HEK293T (cell line): ENCODE results near the gene SLC22A31.

ENCODE experiments used
- CTCF ChIA-PET: fragments of 350-600 bp; formaldehyde crosslinking; extraction: SDS; loops from one replicate; lab custom pipeline; 2021; ENCODE audit warnings: antibody characterized with exemption, inconsistent platforms; lab: Yijun Ruan, JAX
- POLR2A ChIA-PET: fragments of 350-600 bp; formaldehyde crosslinking; extraction: SDS; loops from one replicate; lab custom pipeline; 2020; ENCODE audit warnings: antibody characterized with exemption, inconsistent platforms; lab: Yijun Ruan, JAX
- DNase-seq: peaks from one replicate; pipeline ENCODE4 v3.0.0; 2012; ENCODE audit warnings: mixed read lengths; ENCODE audit errors: extremely low spot score
- ARNT ChIP-seq: fragments of 450-650 bp; IDR thresholded peaks from 2 replicates; pipeline ENCODE4 v1.6.1; 2017; ENCODE audit warnings: mild to moderate bottlenecking
- BHLHE40 ChIP-seq: fragments of 450-650 bp; IDR thresholded peaks from 2 replicates; pipeline ENCODE4 v1.6.1; 2016; ENCODE audit warnings: mild to moderate bottlenecking, moderate library complexity, borderline replicate concordance
- CTBP1 ChIP-seq: fragments of 450-650 bp; IDR thresholded peaks from 2 replicates; pipeline ENCODE4 v1.6.1; 2016; ENCODE audit warnings: borderline replicate concordance
- ELF4 ChIP-seq: fragments of 450-650 bp; IDR thresholded peaks from 2 replicates; pipeline ENCODE4 v1.6.1; 2017; ENCODE audit warnings: antibody characterized with exemption
- FOXA1 ChIP-seq: fragments of 450-650 bp; IDR thresholded peaks from 2 replicates; pipeline ENCODE4 v1.6.1; 2016; ENCODE audit warnings: mild to moderate bottlenecking
- FOXK2 ChIP-seq: fragments of 450-650 bp; IDR thresholded peaks from 2 replicates; pipeline ENCODE4 v1.6.1; 2016; ENCODE audit warnings: mild to moderate bottlenecking
- FOXM1 ChIP-seq: fragments of 450-650 bp; IDR thresholded peaks from 2 replicates; pipeline ENCODE4 v1.6.1; 2017; ENCODE audit warnings: mild to moderate bottlenecking, borderline replicate concordance
- HDGF ChIP-seq: fragments of 450-650 bp; IDR thresholded peaks from 2 replicates; pipeline ENCODE4 v1.6.1; 2017; ENCODE audit warnings: antibody characterized with exemption, borderline replicate concordance
- L3MBTL2 ChIP-seq: fragments of 450-650 bp; conservative IDR thresholded peaks from 2 replicates; pipeline ENCODE4 v1.6.1; 2016; ENCODE audit warnings: mild to moderate bottlenecking
- LEF1 ChIP-seq: fragments of 450-650 bp; IDR thresholded peaks from 2 replicates; pipeline ENCODE4 v1.6.1; 2017; ENCODE audit warnings: mild to moderate bottlenecking, borderline replicate concordance
- NFRKB ChIP-seq: fragments of 450-650 bp; IDR thresholded peaks from 2 replicates; pipeline ENCODE4 v1.6.1; 2016; ENCODE audit warnings: mild to moderate bottlenecking, moderate library complexity
- PKNOX1 ChIP-seq: fragments of 450-650 bp; IDR thresholded peaks from 2 replicates; pipeline ENCODE4 v1.6.1; 2016
- SP1 ChIP-seq: fragments of 450-650 bp; IDR thresholded peaks from 2 replicates; pipeline ENCODE4 v1.6.1; 2017
- SUZ12 ChIP-seq: fragments of 450-650 bp; IDR thresholded peaks from 2 replicates; pipeline ENCODE4 v1.6.1; 2016; ENCODE audit warnings: mild to moderate bottlenecking
- TARDBP ChIP-seq: fragments of 450-650 bp; IDR thresholded peaks from 2 replicates; pipeline ENCODE4 v1.6.1; 2016
- ZNF384 ChIP-seq: fragments of 450-650 bp; IDR thresholded peaks from 2 replicates; pipeline ENCODE4 v1.6.1; 2016

Gene SLC22A31

DNA sequence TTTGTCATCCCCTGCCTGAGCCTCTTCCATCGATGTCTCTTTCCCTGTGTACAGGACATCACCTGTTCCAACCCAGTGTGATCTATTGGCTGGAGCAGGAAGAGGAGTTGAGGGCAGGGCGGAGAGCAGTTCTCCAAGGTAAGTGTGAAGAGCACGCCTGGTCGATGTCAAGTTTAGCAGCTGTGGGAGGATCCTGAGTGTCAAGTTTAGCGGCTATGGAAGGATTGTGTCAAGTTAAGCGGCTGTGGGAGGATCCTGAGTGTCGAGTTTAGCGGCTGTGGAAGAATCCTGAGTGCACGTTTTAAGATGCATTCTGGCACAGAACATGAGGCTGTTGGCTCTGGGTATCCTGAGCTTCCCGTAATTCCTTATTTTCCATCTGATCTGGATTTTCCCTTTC is 24.3 kb upstream of the SLC22A31 start:
- ChIA-PET CTCF (no interaction called here), POLR2A (no interaction called here)
- TF ChIP-seq PKNOX1 (no peak), FOXM1 (no peak), ELF4 (no peak), LEF1 (no peak), SUZ12 (no peak), NFRKB (no peak), FOXK2 (no peak), L3MBTL2 (no peak), SP1 (no peak), FOXA1 (no peak), TARDBP (no peak), BHLHE40 (no peak), ZNF384 (no peak), CTBP1 (no peak), ARNT (no peak), HDGF (no peak)
- DNase-seq = no peak

GRCh38 chr16:89222931-89223330 is 22.6 kb upstream of the SLC22A31 start:
- ChIA-PET CTCF (no interaction called here), POLR2A (no interaction called here)
- DNase-seq = no peak
- no peak for TF ChIP-seq BHLHE40

- DNase-seq = no peak
- TF ChIP-seq ZNF384 = no peak
- no peak for TF ChIP-seq L3MBTL2
- POLR2A ChIA-PET = no interaction called here
- CTCF ChIA-PET = no interaction called here
Observed at GRCh38 chr16:89221604-89222003, 21.3 kb upstream of the SLC22A31 start.

DNA sequence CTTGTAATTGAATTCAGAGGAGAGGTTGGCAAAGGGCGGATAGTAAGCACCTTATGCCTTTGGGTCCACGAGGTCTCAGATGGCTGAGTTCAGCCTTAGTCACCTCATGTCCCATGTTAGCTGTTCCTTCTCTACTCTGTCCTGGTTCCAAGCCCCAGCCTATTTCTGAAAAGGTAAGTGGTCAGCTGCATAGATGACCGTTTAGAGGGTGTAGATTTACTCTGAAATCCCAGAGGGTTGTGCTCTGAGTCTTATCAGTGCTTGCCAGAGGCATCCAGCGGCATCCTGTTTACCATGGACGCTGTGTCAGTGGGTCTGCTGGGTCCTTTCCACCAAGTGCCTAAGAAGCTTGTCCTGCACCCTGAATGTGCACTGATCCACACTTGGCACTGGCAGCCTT is 19.0 kb upstream of the SLC22A31 start:
- TF ChIP-seq L3MBTL2 (no peak), ELF4 (no peak), HDGF (no peak), SUZ12 (no peak), CTBP1 (no peak), TARDBP (no peak), ZNF384 (no peak), NFRKB (no peak), FOXM1 (no peak), FOXK2 (no peak), BHLHE40 (no peak), FOXA1 (no peak), LEF1 (no peak)
- POLR2A ChIA-PET = no interaction called here
- no peak for DNase-seq
- CTCF ChIA-PET = no interaction called here

DNA sequence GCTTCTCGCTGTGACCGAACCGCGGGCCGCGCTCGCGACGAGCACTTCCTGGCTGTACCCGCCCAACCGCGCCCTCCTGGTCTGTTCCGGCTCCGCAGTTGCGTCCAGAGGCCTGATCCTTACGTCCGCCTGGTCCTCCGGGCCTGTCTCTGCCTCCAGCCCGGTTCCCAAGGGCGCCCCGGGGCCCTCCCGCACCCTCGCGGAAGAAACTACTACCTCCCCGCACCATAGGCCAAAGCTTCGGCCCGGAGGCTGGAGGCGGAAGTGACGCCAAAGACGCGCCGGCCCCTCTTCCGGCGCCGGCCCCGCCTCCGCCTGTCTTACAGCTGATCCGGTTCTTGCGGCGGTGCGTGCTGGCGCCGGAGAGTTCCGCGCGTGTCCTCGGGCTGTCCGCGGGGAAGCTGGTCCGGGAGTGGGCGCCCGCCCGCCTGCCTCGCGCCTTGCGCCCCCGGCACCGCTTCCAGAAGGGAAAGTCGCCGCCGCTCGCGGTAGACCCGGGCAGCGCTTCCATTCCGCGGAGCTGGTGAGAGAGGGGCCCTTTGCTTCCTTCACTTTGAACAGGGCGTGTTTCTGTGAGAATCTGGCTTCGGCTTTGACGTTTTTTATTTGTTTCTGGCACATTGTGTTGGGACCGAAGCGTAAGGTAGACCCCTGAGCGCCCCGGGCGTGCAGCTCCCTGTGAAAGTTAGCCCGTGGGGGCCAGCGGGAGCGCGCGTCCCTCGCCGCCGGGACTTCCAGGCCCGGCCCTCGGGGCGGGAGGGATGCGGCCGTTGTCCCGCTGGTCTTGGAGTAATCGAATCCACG is 17.3 kb upstream of the SLC22A31 start, which contains the start of gene ZNF778:
TSS of gene ZNF778 (plus strand) at position 316 of the 804 bp plus-strand sequence. CDS start 3,425 bp downstream, outside the sequence.
- TF ChIP-seq ELF4 = peak; percentile 46; the same call in 1 of the 2 replicates
- no peak for TF ChIP-seq PKNOX1

DNA sequence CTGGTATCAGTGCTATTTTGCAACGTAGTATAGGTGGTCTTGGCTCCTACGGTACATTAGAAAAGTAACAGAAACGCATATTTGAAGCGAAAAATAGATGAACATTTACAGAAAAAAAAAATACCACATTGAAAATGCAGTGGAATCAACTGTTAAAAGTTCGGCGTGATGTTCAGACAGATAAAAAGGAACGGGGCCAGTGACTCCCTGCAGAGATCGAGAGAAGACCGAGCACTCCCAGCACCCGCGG is 16.7 kb upstream of the SLC22A31 start:
- ChIA-PET CTCF (no interaction called here), POLR2A (interaction anchor here (0.9 to 1.7 kb wide), 7 partner anchors 19 to 407 kb away, joined by 3 to 9 read pairs (median 6); partner anchors contain the start of genes ACSF3 and APRT)
- no peak for TF ChIP-seq PKNOX1
- no peak for DNase-seq

More for the DNA sequence above, 17.3 kb upstream of the SLC22A31 start, which contains the start of gene ZNF778:
- ChIA-PET CTCF (interaction anchor here (0.7 kb wide), 1 partner anchor 232 kb away, joined by 3 read pairs; no protein-coding TSS in a partner anchor), POLR2A (interaction anchor here (0.7 to 1.7 kb wide), 9 partner anchors 19 to 480 kb away, joined by 3 to 9 read pairs (median 5); partner anchors contain the start of genes ACSF3 and APRT)
- peak; percentile 87 for DNase-seq
